Erythroblast (primary cell): Measurements from ENCODE around the gene LHB.

Experiments used
- GATA1 ChIP-seq: IDR thresholded peaks from 2 replicates; pipeline ENCODE4 v1.6.1; 2011; ENCODE audit warnings: low read depth, mild to moderate bottlenecking, control low read depth, low read length, moderate library complexity
- POLR2A ChIP-seq: IDR thresholded peaks from 2 replicates; pipeline ENCODE4 v1.6.1; 2011; ENCODE audit warnings: mild to moderate bottlenecking, low read length

- TF ChIP-seq POLR2A, result no peak
- TF ChIP-seq GATA1, result no peak
Observed at GRCh38 chr19:48988286-48988685, 28.6 kb downstream of the LHB start.
